K562 (cell line): ENCODE data around the gene CR2. TPM values are rescaled to one million over a fixed set of nuclear protein-coding genes. Genes with fewer than 3 reads are reported as not detected.

Experiments used
- EP400 ChIP-seq: fragments of 450-650 bp; IDR thresholded peaks from 2 replicates; pipeline ENCODE4 v1.6.1; 2017; ENCODE audit warnings: antibody characterized with exemption, mild to moderate bottlenecking, moderate library complexity
- FIP1L1 ChIP-seq: fragments of 200-400 bp; formaldehyde crosslinking; IDR thresholded peaks from 2 replicates; pipeline ENCODE4 v1.6.1; 2018; ENCODE audit warnings: mild to moderate bottlenecking, low read depth, low read length; ENCODE audit not compliant: poor library complexity, severe bottlenecking
- GTF2A2 ChIP-seq: IDR thresholded peaks from 2 replicates; pipeline ENCODE4 v1.6.1; 2016; ENCODE audit warnings: mild to moderate bottlenecking, missing genetic modification characterization, missing compliant biosample characterization
- HDAC2 ChIP-seq: fragments of 450-650 bp; IDR thresholded peaks from 2 replicates; pipeline ENCODE4 v1.6.1; 2016; ENCODE audit warnings: mild to moderate bottlenecking
- HIVEP1 ChIP-seq: fragments of 250-450 bp; sonication (Bioruptor Pico); IDR thresholded peaks from 2 replicates; pipeline ENCODE4 v1.4.0; 2020; ENCODE audit warnings: mild to moderate bottlenecking
- KAT8 ChIP-seq: fragments of 450-650 bp; IDR thresholded peaks from 2 replicates; pipeline ENCODE4 v1.6.1; 2016; ENCODE audit warnings: low read depth, mild to moderate bottlenecking
- MCM2 ChIP-seq: fragments of 450-650 bp; IDR thresholded peaks from 2 replicates; pipeline ENCODE4 v1.6.1; 2017; ENCODE audit warnings: low read depth, mild to moderate bottlenecking
- MTA3 ChIP-seq: fragments of 450-650 bp; formaldehyde crosslinking; IDR thresholded peaks from 2 replicates; pipeline ENCODE4 v1.6.1; 2017; ENCODE audit warnings: mild to moderate bottlenecking, borderline replicate concordance
- MYNN ChIP-seq, 2 experiments: sonication (generic); formaldehyde crosslinking in 1 of 2; IDR thresholded peaks; 2 replicates each; pipeline versions ENCODE4 v1.5.0 to v1.6.1; 2016 to 2020; ENCODE audit warnings: antibody characterized with exemption in 1 of 2, missing genetic modification reagents in 1 of 2
- NBN ChIP-seq: fragments of 450-650 bp; IDR thresholded peaks from 2 replicates; pipeline ENCODE4 v1.6.1; 2016; ENCODE audit warnings: low read depth, mild to moderate bottlenecking
- NCOR1 ChIP-seq: fragments of 450-650 bp; IDR thresholded peaks from 2 replicates; pipeline ENCODE4 v1.6.1; 2016; ENCODE audit warnings: mild to moderate bottlenecking, moderate library complexity
- PML ChIP-seq: IDR thresholded peaks from 2 replicates; pipeline ENCODE4 v1.6.1; 2012; ENCODE audit warnings: low read length, inconsistent platforms
- POLR2A ChIP-seq: fragments of 450-650 bp; conservative IDR thresholded peaks from 2 replicates; pipeline ENCODE4 v1.6.1; 2016
- SAP30 ChIP-seq: fragments of 200-600 bp; sonication (generic); IDR thresholded peaks from 2 replicates; pipeline ENCODE4 v1.6.1; 2012; ENCODE audit warnings: borderline replicate concordance, low read depth, mild to moderate bottlenecking, moderate library complexity, low read length, control low read depth, inconsistent platforms; ENCODE audit not compliant: insufficient read depth, poor library complexity, severe bottlenecking
- SLC30A9 ChIP-seq: fragments of 250-450 bp; sonication (Bioruptor Pico); IDR thresholded peaks from 2 replicates; pipeline ENCODE4 v1.8.0; 2022; ENCODE audit warnings: mild to moderate bottlenecking, moderate library complexity
- SMAD1 ChIP-seq: fragments of 150-350 bp; IDR thresholded peaks from 2 replicates; pipeline ENCODE4 v1.6.1; 2014; ENCODE audit warnings: low read length, low read depth; ENCODE audit not compliant: partially characterized antibody
- U2AF2 ChIP-seq: fragments of 200-400 bp; formaldehyde crosslinking; optimal IDR thresholded peaks from 2 replicates; pipeline ENCODE3; 2017; ENCODE audit warnings: low read depth, mild to moderate bottlenecking, low read length
- XRCC5 ChIP-seq: fragments of 200-400 bp; formaldehyde crosslinking; IDR thresholded peaks from 2 replicates; pipeline ENCODE4 v1.6.1; 2017; ENCODE audit warnings: low read depth, mild to moderate bottlenecking, low read length
- YBX1 ChIP-seq: fragments of 450-650 bp; IDR thresholded peaks from 2 replicates; pipeline ENCODE4 v1.7.1; 2016; ENCODE audit warnings: mild to moderate bottlenecking
- ZC3H8 ChIP-seq: fragments of 450-650 bp; IDR thresholded peaks from 2 replicates; pipeline ENCODE4 v1.6.1; 2017
- ZKSCAN8 ChIP-seq: fragments of 200-800 bp; sonication (Bioruptor generic); IDR thresholded peaks from 2 replicates; pipeline ENCODE4 v1.6.1; 2016; ENCODE audit warnings: missing genetic modification characterization, missing compliant biosample characterization
- ZNF174 ChIP-seq: fragments of 250-450 bp; sonication (Bioruptor Pico); IDR thresholded peaks from 2 replicates; pipeline ENCODE4 v1.4.0; 2020; ENCODE audit warnings: mild to moderate bottlenecking
- ZNF41 ChIP-seq: fragments of 250-450 bp; sonication (Bioruptor Pico); conservative IDR thresholded peaks from 2 replicates; pipeline ENCODE4 v1.4.0; 2020; ENCODE audit warnings: mild to moderate bottlenecking
- ZNF57 ChIP-seq: fragments of 450-650 bp; formaldehyde crosslinking; IDR thresholded peaks from 2 replicates; pipeline ENCODE4 v1.4.0; 2020; ENCODE audit warnings: mild to moderate bottlenecking, moderate library complexity
- polyA plus RNA-seq, 8 experiments: library from polyadenylated mRNA; depleted of rRNA in 4 of 8; stranded (reverse) in 5 of 8; unstranded in 3 of 8; fragments of >200 nt; fragmentation: Nextera tagmentation in 2 of 8; fragmentation: Illumina TruSeq in 1 of 8; extraction: Ambion mirVana in 2 of 8; extraction: Trizol in 1 of 8; gene quantifications; 2 replicates each; pipeline versions ENCODE4 v1.2.1 to v1.2.3, GENCODE V29; 2011 to 2014; ENCODE audit warnings: inconsistent platforms in 1 of 8, missing spikeins in 1 of 8
- total RNA-seq, 7 experiments: library from RNA; depleted of rRNA in 6 of 7; stranded (reverse); fragments of >200 nt in 6 of 7; fragmentation: Illumina TruSeq in 2 of 7; extraction: Trizol in 2 of 7; gene quantifications; 2 replicates each; pipeline versions ENCODE4 v1.2.1 to v1.2.3, GENCODE V29; 2011 to 2021; ENCODE audit warnings: low replicate concordance in 1 of 7
- TF ChIP-seq, protein P1 (sequence below): sonication (generic); formaldehyde crosslinking; IDR thresholded peaks from 2 replicates; pipeline ENCODE4 v1.8.1; 2023; ENCODE audit warnings: mild to moderate bottlenecking, missing genetic modification reagents
- TF ChIP-seq, protein P2 (sequence below): IDR thresholded peaks from 2 replicates; pipeline ENCODE4 v1.6.1; 2011; ENCODE audit not compliant: insufficient read length; ENCODE audit errors: extremely low read depth
- TF ChIP-seq, protein P3 (sequence below): fragments of 450-650 bp; IDR thresholded peaks from 2 replicates; pipeline ENCODE4 v1.6.1; 2018; ENCODE audit warnings: mild to moderate bottlenecking, low read depth; ENCODE audit not compliant: partially characterized antibody

Gene CR2
- total and polyA plus RNA-seq, 9 of the 15 experiments (the other 6 are each of a cell fraction or from before 2014, with no cell fraction given): 0.07 to 0.67 (median 0.37) TPM

DNA sequence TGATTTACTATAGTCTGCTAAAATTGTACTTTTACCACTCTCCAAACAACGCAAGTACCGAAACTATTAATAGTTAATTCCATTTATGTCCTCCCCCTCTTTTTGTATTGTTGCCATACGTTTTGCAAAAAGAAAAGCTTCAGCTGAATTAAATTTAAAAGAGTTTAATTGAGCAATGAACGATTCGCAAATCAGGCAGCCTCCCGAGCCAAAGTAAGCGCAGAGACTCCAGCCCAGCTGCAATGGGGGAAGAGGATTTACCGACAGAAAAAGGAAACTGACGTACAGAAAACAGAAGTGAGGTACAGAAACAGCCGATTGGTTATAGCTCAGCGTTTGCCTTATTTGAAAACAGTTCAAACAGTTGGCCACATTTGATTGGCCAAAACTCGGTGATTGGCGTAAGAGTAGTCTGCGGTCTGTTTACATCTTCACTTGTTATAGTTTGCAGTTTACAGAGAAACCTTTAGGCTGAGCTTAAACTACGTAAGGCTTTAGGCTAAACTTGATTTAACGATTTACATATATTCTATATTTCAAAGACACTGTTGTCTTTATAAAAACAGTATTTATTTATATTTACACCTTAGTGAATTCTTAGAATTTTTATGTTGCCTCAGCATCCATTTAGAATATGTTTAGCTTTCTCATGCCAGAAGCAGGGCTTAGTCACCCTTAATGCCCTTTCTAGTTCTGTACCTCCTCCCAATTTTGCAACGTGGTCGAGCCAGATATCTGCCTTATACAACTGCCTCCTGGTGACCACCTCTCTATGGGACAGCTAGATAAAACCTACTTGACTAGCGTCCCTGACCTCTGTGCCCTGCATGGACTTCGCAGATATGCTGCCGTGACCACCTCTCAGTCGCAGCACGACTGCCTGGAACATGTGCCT lies 65.6 kb downstream of the CR2 start (continued):
- TF ChIP-seq, protein P1, sequence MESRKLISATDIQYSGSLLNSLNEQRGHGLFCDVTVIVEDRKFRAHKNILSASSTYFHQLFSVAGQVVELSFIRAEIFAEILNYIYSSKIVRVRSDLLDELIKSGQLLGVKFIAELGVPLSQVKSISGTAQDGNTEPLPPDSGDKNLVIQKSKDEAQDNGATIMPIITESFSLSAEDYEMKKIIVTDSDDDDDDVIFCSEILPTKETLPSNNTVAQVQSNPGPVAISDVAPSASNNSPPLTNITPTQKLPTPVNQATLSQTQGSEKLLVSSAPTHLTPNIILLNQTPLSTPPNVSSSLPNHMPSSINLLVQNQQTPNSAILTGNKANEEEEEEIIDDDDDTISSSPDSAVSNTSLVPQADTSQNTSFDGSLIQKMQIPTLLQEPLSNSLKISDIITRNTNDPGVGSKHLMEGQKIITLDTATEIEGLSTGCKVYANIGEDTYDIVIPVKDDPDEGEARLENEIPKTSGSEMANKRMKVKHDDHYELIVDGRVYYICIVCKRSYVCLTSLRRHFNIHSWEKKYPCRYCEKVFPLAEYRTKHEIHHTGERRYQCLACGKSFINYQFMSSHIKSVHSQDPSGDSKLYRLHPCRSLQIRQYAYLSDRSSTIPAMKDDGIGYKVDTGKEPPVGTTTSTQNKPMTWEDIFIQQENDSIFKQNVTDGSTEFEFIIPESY (CRISPR knock-in tag): 0 out of 2 replicates have a peak, but pooled peaks have one; percentile 34
- TF ChIP-seq EP400 (peak; percentile 86), NCOR1 (peak; percentile 99), ZC3H8 (0 out of 2 replicates have a peak, but pooled peaks have one; percentile 35), MYNN (IDR thresholded peaks at IDR 0.05) (peak; percentile 94), MYNN (CRISPR knock-in tag; IDR thresholded peaks at IDR 0.05) (no peak), POLR2A (peak; percentile 89), SLC30A9 (CRISPR knock-in tag) (no peak), ZNF174 (no peak), XRCC5 (no peak), YBX1 (no peak), NBN (no peak), ZNF41 (CRISPR knock-in tag) (no peak), GTF2A2 (tag) (no peak), HIVEP1 (CRISPR knock-in tag) (no peak), ZKSCAN8 (CRISPR knock-in tag) (peak; percentile 75), HDAC2 (peak; percentile 80; the same call in 1 of the 2 replicates), MTA3 (peak; percentile 48; the same call in 1 of the 2 replicates), MCM2 (no peak), PML (peak; percentile 97), ZNF57 (no peak), SAP30 (no peak), SMAD1 (peak; percentile 71), FIP1L1 (no peak), KAT8 (no peak), U2AF2 (no peak)
- TF ChIP-seq, protein P2, sequence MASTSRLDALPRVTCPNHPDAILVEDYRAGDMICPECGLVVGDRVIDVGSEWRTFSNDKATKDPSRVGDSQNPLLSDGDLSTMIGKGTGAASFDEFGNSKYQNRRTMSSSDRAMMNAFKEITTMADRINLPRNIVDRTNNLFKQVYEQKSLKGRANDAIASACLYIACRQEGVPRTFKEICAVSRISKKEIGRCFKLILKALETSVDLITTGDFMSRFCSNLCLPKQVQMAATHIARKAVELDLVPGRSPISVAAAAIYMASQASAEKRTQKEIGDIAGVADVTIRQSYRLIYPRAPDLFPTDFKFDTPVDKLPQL: no peak
- TF ChIP-seq, protein P3, sequence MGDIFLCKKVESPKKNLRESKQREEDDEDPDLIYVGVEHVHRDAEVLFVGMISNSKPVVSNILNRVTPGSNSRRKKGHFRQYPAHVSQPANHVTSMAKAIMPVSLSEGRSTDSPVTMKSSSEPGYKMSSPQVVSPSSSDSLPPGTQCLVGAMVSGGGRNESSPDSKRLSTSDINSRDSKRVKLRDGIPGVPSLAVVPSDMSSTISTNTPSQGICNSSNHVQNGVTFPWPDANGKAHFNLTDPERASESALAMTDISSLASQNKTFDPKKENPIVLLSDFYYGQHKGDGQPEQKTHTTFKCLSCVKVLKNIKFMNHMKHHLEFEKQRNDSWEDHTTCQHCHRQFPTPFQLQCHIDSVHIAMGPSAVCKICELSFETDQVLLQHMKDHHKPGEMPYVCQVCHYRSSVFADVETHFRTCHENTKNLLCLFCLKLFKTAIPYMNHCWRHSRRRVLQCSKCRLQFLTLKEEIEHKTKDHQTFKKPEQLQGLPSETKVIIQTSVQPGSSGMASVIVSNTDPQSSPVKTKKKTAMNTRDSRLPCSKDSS: no peak
